Colon (tissue), 2 donors: ENCODE measurements around the gene EFCAB12.

Experiments
- FAIRE-seq: peaks from 2 replicates; lab custom pipeline; 2012; peaks lifted over from hg19 to GRCh38; lab: Jason Lieb, UNC
- donor health status: control.
- donor health status: control.

The EFCAB12 gene

GRCh38 chr3:129428376-129429079, at the start of gene EFCAB12:
TSS of gene EFCAB12 (minus strand) at chr3:129428636. CDS start at chr3:129428488, 148 bp downstream.
- no peak for FAIRE-seq

GRCh38 chr3:129476586-129476985, 48.1 kb upstream of the EFCAB12 start:
- no peak for FAIRE-seq

GRCh38 chr3:129475863-129476262, 47.4 kb upstream of the EFCAB12 start:
- no peak for FAIRE-seq

DNA sequence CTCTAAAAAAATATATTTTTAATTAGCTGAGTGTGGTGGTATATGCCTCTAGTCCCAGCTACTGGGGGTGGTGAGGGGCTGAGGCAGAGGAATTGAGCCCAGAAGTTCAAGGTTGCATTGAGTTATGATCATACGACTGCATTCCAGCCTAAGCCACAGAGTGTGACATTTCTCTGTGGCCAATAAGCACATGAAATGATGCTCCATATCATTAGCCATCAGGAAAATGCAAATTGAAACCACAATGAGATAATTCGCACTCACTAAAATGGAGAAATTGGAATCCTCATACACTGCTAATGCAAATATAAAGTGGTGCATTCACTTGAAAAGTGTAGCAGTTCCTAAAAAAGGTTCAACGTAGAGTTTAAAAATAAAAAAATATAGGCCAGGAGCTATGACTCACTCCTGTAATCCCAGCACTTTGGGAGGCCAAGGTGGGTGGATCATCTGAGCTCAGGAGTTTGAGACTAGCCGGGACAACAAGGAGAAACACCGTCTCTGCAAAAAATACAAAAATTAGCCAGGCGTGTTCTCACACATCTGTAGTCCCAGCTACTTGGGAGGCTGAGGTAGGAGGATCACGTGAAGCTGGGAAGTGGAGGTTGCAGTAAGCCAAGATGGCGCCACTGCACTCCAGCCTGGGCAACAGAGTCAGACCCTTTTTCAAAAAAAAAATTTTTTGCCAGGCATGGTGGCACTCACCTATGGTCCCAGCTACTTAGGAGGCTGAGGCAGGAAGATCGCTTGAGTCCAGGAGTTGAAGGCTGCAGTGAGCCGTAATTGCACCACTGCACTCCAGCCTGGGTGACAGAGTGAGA, 46.8 kb upstream of the EFCAB12 start:
- FAIRE-seq: no peak

- FAIRE-seq: no peak
Measured at GRCh38 chr3:129473769-129474152, 45.3 kb upstream of the EFCAB12 start.

DNA sequence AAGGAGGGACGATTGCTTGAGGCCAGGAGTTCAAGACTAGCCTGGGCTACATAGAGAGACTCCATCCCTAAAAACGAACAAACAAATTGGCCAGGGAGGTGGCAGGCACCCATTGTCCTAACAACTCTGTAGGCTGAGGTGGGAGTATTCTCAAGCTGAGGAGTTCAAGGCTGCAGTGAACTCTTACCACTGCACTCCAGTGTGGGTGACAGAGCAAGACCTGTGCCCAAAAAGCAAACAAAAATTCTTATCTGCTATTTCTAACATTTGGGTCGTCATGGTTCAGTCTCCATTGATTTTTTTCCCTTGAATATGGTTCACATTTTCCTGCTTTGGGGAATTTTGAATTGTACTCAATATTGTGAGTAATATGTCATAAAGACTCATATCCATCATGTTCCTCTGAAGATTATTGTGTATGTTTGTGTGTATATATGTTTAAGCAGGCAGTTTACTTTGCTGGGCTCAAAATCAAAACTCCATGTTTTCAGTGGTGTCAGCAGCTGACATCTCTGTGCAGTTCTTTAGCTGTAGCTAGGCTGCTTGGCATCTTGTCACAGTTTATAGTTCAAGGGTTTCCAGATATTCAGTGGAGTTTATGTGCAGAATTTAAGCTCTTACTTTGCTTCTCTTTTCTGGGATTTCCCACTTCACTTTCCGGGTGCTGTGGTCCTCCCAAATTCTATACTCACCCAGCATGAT, 44.8 kb upstream of the EFCAB12 start:
- FAIRE-seq: no peak

DNA sequence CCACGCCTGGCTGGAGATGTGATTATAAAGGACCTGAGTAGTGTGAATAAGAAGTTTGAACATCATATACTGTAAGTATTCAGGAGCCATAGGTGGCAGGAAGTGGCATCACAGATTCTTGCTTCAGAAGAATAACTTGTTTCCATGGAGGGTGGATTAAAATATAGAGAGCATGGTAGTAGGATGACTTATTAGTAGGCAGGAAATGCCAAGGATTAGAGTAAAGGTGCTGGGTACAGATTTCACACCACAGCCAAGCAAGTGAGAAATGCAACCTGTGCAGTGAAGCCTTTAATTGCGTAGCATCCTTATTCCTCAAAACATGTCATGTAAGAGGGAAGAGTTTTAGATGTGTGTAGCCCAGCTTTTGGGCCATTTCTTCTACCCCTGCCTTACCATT, 42.4 kb upstream of the EFCAB12 start:
- no peak for FAIRE-seq

- FAIRE-seq: no peak
Measured at GRCh38 chr3:129469026-129469425, 40.6 kb upstream of the EFCAB12 start.

GRCh38 chr3:129467932-129468331, 39.5 kb upstream of the EFCAB12 start:
- no peak for FAIRE-seq

DNA sequence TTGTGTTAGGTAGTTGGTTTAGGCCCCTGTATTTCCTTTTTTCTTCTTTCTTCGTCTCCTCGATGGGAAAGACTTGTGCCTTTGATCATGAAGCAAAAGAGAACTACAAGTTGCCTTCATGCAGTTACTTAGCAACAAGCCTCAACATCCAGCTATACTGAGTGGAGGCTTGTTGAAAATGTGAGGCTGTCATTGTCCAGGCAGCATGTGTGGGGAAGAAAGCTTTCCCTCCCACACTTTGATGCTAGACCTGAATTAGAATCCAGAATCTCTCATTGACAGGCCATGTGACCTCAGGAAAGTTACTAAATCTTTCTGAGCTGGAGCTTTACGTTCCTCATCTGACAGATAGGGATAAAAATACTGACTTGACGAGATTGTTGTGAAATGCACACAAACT, 35.3 kb upstream of the EFCAB12 start:
- no peak for FAIRE-seq

- no peak for FAIRE-seq
Measured at GRCh38 chr3:129463094-129463493, 34.7 kb upstream of the EFCAB12 start.

GRCh38 chr3:129462361-129462968, 34.0 kb upstream of the EFCAB12 start:
- FAIRE-seq: no peak

GRCh38 chr3:129461461-129462146, 33.2 kb upstream of the EFCAB12 start:
- no peak for FAIRE-seq

GRCh38 chr3:129461022-129461421, 32.6 kb upstream of the EFCAB12 start:
- FAIRE-seq: no peak

DNA sequence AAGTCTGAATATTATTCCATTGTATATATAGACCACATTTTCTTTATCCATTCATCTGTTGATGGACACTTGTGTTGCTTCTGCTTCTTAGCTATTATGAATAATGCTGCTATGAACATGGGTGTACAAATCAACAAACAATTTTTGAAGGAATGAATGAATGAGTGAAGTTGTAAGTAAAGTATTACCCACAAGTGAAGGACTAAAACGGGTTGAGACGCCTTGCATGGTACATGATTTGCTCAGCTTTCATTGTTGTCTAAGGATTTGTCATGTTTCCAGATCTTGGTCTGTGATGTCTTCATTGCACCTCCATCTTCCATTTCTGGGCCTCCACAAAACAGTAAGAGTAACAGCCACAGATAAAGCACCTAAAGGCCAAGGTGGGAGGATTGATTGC, 32.1 kb upstream of the EFCAB12 start:
- no peak for FAIRE-seq

GRCh38 chr3:129460155-129460554, 31.7 kb upstream of the EFCAB12 start:
- no peak for FAIRE-seq

DNA sequence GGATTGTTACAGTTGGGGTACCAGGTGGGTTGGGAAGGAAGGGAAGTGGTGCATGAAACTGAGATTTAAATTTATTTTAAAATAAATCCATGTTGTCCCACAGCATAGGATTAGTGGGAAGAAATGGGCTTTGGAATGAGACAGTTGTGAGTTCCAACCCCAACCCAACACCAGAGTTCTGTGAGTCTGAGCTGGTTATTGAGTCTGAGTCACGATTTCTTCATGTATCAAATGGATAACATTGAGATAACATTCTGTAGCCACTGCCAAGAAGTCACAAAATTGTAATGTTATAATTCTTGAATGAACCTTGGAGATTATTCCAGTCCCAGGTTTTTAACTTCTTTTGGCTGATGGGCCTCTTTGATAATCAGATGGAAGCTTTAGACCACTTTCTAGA, 25.3 kb upstream of the EFCAB12 start:
- no peak for FAIRE-seq

- no peak for FAIRE-seq
Measured at GRCh38 chr3:129449279-129450115, 21.1 kb upstream of the EFCAB12 start.

DNA sequence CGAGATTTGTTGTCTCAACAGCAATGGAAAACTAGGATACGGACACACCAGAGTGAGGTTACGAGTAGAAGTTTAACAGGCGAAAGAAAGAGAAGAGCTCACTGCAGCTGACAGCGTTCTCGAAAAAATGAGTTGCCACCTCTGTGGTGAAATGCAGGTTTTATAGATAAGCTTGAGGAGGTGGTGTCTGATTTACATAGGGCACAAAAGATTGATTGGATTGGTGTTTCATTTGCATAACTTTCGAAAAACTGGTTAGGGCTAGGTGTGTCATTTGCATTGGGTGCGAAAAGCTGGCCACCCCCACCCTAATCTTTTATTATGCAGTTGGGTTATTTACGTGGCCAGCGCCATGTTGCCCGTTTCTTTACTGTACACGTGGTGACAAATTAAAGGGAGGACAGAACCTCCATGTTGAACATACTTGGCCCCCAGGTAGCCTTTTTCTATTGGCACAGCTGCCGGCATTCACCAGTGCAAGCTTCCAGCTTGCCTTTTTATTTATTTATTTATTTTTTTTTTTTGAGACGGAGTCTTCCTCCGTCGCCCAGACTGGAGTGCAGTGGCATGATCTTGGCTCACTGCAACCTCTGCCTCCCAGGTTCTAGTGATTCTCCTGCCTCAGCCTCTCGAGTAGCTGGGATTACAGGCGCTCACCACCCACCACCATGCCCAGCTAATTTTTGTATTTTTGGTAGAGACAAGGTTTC, 19.9 kb upstream of the EFCAB12 start:
- no peak for FAIRE-seq

GRCh38 chr3:129446926-129447325, 18.5 kb upstream of the EFCAB12 start:
- no peak for FAIRE-seq
